HG03571 (cell line): Measurements from ENCODE around the gene CITED4.

Experiments used
- ATAC-seq: cut with Tn5 transposase; IDR thresholded peaks from one replicate; pipeline ENCODE4 v1.9.1; 2021; ENCODE audit not compliant: unreplicated experiment

The CITED4 gene

GRCh38 chr1:40886318-40887011, 24.3 kb upstream of the CITED4 start:
- ATAC-seq = no peak

DNA sequence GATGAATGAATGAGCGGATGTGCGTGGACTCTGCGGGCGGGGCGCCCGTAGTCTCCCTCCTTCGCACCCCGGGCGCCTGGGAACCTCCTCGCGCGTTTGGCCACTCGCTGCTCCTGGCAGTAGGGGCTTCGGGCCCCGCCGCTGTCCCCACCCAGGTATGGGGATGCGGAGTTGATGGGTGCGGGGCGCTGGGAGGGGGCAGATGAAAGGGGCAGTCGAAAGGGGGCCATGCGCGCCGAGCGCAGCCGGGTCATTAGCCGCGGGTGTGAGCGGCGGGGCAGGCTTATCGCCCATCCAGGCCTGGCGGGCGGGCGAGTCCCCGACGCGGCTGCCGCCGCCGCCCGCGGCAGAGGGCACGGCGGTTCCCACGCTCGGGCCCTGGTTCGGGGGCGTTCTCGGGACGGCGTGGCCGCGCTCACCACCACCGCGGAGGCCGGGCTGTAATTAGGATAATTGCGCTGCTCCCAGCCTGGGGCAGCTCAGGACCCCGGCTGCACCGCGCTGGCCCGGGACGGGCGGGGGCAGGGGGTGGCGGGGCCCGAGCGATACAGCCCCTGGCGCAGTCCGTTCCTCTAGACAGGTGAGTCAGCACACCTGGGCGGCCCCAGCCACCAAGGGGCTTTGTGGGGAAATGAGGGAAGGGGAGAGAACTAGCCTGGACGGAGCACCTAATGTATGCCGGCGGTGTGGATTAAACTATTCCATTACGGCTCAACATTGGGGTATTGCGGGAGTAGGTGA, 22.1 kb upstream of the CITED4 start:
- ATAC-seq = no peak

DNA sequence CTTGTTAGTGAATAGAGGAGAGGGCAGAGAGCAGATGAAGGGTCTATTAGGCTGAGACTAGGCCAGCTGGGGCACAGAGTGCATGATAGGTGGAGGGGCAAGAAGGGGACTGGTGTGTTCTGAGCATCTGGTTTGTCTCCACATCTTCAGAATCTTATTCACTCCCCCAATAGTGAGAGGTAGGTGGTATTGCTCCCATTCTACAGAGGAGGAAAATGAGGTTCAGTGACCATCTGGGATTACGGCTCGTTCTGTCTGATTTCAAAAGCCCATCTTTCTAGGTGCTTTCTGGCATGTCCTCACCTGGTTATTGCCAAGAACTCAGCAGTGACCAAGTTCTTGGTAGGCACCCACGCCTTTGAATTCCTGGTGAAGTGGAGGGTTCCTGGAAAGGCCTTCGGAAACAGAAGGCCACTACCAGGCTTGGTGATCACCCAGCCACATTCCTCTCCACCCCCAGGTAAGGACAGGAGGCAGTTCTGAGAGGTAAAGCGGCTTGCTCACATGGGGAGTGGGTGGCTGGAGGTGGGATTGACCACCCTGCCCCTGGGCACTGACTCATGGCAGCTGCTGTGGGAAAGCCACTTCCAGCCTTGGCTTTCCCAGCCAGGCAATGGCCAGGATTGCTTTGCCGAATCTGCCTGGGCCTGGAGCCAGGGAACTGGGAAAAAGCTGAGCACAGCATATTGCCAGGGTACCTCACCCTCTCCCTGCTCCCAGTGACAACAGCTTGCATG, 18.8 kb upstream of the CITED4 start:
- ATAC-seq = no peak

DNA sequence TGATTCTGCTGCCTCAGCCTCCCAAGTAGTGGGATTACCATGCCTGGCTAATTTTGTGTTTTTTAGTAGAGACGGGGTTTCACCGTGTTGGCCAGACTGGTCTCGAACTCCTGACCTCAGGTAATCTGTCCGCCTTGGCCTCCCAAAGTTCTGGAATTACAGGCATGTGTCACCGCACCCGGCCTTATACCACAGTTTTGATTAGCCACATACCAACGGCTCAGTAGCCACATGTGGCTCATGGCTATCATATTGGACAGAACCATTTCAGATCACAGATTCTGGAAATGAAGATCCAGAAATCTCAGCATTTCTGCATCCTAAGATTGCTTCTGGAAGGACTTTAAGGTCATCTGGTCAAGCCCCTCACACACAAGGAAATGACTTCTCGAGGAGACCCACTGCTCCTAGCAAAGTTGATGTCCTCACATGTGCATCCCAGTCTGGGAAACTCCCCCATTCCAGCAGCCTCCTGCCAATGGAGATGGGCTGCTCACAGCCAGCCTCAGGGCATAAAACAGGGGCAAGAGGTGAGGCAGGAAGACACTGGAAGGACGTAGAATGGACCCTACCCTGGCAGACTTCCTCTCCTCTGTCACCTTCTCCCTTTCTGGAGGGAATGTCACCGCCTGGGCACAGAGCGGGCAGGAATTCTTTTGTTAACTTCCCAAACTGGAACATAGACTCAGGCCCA, 17.5 kb upstream of the CITED4 start:
- no peak for ATAC-seq

GRCh38 chr1:40878906-40879305, 16.7 kb upstream of the CITED4 start:
- no peak for ATAC-seq

GRCh38 chr1:40877698-40878097, 15.5 kb upstream of the CITED4 start:
- ATAC-seq = no peak

DNA sequence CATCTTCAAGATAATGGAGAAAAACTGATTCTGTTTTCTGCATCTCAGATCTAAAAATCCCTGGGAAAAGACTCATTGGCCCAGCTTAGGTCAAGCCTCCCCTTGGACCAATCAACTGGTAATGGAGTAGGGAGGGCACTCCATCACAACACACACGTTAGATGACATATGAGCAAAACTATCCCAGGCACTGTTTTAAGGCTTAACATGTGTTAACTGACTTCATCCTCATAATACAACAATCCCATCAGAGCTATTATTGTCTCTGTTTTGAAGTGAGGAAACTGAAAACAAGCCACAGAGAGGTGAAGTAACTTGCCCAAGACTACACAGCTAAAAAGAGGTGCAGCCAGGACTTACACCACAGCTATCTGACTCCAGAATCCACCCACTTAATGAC, 14.7 kb upstream of the CITED4 start:
- no peak for ATAC-seq

DNA sequence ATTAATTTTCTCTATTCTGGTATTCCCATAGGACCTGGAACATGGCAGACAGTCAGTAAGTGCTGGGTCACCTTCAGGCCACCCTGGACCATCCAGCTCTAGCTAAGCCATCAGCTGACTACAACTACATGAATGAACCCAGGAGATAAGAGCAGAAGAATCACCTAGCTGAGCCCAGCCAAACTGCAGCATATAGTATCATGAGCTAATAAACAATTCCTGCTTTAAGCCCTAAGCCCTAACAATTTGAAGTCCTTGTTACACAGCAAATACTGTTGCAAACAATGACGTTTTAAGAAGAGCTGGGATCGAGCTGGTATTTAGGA, 14.2 kb upstream of the CITED4 start:
- no peak for ATAC-seq

GRCh38 chr1:40873863-40874472, 11.8 kb upstream of the CITED4 start:
- no peak for ATAC-seq

- ATAC-seq = no peak
Observed at GRCh38 chr1:40872276-40872675, 10.1 kb upstream of the CITED4 start.

DNA sequence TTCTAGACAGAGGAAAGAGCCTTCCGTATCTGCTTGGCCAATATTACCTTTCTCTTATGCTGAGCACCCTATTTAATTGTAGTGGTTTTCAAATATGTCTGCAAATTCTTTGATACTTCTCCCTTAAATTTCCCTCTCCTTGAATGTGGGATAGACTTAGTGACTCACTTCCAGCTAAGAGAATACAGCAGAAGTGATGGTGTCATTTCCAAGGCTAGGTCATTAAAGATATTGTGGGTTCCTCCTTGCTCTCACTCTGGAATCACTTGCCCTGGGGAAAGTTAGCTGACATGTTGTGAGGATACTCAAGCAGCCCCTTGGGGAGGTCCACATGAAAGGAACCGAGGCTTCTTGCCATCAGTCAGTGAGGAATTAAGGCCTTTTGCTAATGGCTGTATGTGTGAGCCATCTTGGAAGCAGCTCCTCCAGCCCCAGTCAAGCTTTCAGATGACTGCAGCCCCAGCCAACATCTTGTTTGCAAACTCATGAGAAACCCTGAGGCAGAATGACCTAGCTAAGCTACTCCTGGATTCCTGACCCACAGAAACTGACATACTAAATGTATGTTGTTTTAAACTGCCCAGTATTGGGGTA, 8.1 kb upstream of the CITED4 start:
- ATAC-seq = no peak

- ATAC-seq = no peak
Observed at GRCh38 chr1:40868051-40868723, 6.0 kb upstream of the CITED4 start.

DNA sequence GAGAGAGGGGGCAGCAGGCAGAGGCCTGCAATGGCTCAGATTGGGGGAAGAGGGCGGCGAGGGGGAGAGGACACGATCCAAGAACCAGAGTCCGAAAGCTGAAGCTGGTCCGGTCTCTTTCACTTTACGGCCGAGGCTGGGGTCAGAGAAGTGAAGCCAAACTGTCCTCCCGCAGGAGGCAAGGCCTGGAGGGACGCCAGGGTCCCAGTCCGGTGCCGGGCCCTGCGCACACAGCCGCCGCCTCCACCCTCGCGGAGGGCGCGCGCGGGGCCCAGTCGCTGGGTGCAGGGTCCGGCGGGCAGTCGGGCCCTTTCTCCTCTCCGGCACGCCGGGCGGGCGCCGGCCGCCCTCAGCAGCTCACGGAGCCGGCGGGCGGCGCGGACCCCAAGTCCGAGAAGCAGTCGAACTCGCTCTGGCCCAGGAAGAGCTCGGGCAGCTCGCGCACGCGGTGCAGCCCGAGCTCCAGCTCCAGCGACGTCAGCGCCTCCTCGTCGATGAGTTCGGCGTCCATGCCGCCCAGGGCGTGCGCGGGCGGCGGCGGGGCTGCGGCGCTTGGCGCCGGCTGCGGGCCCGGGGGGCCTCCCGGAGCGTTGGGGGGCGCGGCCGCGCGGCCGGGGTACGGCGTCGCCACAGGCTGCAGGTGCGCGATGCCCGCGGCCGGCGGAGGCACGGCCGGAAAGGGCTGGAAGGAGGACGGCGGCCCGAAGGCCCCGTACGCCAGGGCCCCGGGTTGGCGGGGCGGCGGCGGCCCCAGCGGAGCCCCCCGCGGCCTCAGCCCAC, 749 bp downstream of the CITED4 start:
- no peak for ATAC-seq

GRCh38 chr1:40860706-40861223, 1.4 kb downstream of the CITED4 start:
- no peak for ATAC-seq

GRCh38 chr1:40858856-40859416, 3.2 kb downstream of the CITED4 start:
- ATAC-seq = no peak

- ATAC-seq = no peak
Observed at GRCh38 chr1:40857737-40858136, 4.4 kb downstream of the CITED4 start.

- ATAC-seq = no peak
Observed at GRCh38 chr1:40856656-40857302, 5.4 kb downstream of the CITED4 start.

GRCh38 chr1:40856116-40856515, 6.0 kb downstream of the CITED4 start:
- no peak for ATAC-seq
